Common myeloid progenitor, CD34-positive (primary cell): ENCODE measurements around the gene LRRC18.
A peak's percentile ranks its signal among the peaks of the same experiment; 100 is the strongest.

ENCODE experiments used
- CTCF ChIA-PET: fragments of 350-600 bp; sonication (Branson Sonifier 250); formaldehyde crosslinking; loops from one replicate; lab custom pipeline; 2021; ENCODE audit warnings: antibody characterized with exemption; lab: Charles Lee
- POLR2A ChIA-PET: fragments of 350-600 bp; sonication (Branson Sonifier 250); formaldehyde crosslinking; loops from one replicate; lab custom pipeline; 2021; ENCODE audit warnings: antibody characterized with exemption; lab: Charles Lee
- DNase-seq, 3 donors: peaks; one replicate each; pipeline versions ENCODE4 v3.0.0 to v3.0.0-alpha.2; 2013
- H3K27ac ChIP-seq, 2 experiments: 1 replicate in 1 of 2; 2 replicates in 1 of 2; pipeline ENCODE4 v1.7.0; 2013; ENCODE audit warnings: inconsistent platforms in 2 of 2, low read length in 2 of 2, mild to moderate bottlenecking in 2 of 2, low read depth in 1 of 2, moderate library complexity in 1 of 2; ENCODE audit not compliant: severe bottlenecking in 2 of 2, insufficient read depth in 1 of 2, poor library complexity in 1 of 2
- H3K27me3 ChIP-seq, 5 experiments: replicated peaks in 2 of 5; 1 replicate in 3 of 5; 2 replicates in 2 of 5; pipeline versions ENCODE4 v1.6.1 to v1.7.0; 2013; ENCODE audit warnings: low read length in 4 of 5, mild to moderate bottlenecking in 2 of 5, moderate library complexity in 2 of 5, inconsistent platforms in 1 of 5; ENCODE audit not compliant: insufficient read depth in 5 of 5, control insufficient read depth in 4 of 5
- H3K36me3 ChIP-seq, 4 experiments: 1 replicate in 2 of 4; 2 replicates in 2 of 4; pipeline versions ENCODE4 v1.6.1 to v1.7.0; 2013; ENCODE audit warnings: low read length in 3 of 4, control low read depth in 1 of 4, mild to moderate bottlenecking in 1 of 4; ENCODE audit not compliant: control insufficient read depth in 4 of 4, insufficient read depth in 4 of 4
- H3K4me1 ChIP-seq, 4 experiments: 1 replicate in 3 of 4; 2 replicates in 1 of 4; pipeline versions ENCODE4 v1.6.1 to v1.7.1; 2013; ENCODE audit warnings: low read length in 3 of 4, mild to moderate bottlenecking in 3 of 4, control low read depth in 1 of 4, inconsistent platforms in 1 of 4, moderate library complexity in 1 of 4; ENCODE audit not compliant: control insufficient read depth in 4 of 4, insufficient read depth in 4 of 4; ENCODE audit errors: control extremely low read depth in 1 of 4
- H3K4me3 ChIP-seq, 7 experiments: 1 replicate in 4 of 7; 2 replicates in 3 of 7; pipeline versions ENCODE4 v1.5.1 to v1.7.0; 2013; ENCODE audit warnings: mild to moderate bottlenecking in 7 of 7, low read length in 6 of 7, moderate library complexity in 6 of 7, inconsistent platforms in 2 of 7, low read depth in 2 of 7, control low read depth in 1 of 7; ENCODE audit not compliant: insufficient read depth in 4 of 7, control insufficient read depth in 1 of 7; ENCODE audit errors: extremely low read depth in 1 of 7
- H3K9me3 ChIP-seq, 5 experiments: 1 replicate in 4 of 5; 2 replicates in 1 of 5; pipeline versions ENCODE4 v1.6.1 to v1.7.1; 2013; ENCODE audit warnings: low read length in 4 of 5, mild to moderate bottlenecking in 2 of 5, inconsistent platforms in 1 of 5, low read depth in 1 of 5, moderate library complexity in 1 of 5; ENCODE audit not compliant: control insufficient read depth in 4 of 5, insufficient read depth in 2 of 5; ENCODE audit errors: control extremely low read depth in 1 of 5
- WGBS: methylation state at CpG from one replicate; pipeline ENCODE4 v1.1.5; 2013; ENCODE audit not compliant: insufficient coverage; 5-methylcytosine and 5-hydroxymethylcytosine counted together

LRRC18 gene

DNA sequence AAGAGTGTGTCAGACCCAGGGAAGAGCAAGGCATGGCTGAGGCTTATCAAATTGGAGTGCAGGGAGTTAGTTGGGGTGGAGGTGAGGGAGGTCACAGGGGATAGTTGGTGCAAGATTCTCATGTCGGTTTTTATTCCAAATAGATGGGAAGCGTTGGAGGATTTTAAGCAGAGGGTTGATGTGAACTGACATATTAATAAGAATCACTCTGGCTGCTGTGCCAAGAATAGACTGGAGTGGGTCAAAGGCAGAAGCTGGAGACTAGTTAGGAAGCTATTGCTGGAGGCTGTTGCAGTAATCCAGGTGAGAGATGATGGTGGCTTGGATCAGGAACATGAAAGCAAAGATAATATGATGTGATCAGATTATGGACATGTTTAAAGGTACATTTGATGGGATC, 36.5 kb downstream of the LRRC18 start:
- no peaks in the 10 kb centered on the region for H3K9me3 ChIP-seq
- H3K27ac ChIP-seq = no peak overlapping the region
- DNase-seq = no peak
- H3K4me3 ChIP-seq = no peak overlapping the region
- no peaks in the 10 kb centered on the region for H3K27me3 ChIP-seq
- 100% methylated on average over 2 of the region's 2 CpGs for WGBS
- CTCF ChIA-PET = no interaction called here
- peaks cover 0 to 9% (median 0%) of the 10 kb centered on the region in 4 experiments for H3K4me1 ChIP-seq
- peaks cover 8 to 81% (median 31%) of the 10 kb centered on the region in 4 experiments for H3K36me3 ChIP-seq
- POLR2A ChIA-PET = no interaction called here

DNA sequence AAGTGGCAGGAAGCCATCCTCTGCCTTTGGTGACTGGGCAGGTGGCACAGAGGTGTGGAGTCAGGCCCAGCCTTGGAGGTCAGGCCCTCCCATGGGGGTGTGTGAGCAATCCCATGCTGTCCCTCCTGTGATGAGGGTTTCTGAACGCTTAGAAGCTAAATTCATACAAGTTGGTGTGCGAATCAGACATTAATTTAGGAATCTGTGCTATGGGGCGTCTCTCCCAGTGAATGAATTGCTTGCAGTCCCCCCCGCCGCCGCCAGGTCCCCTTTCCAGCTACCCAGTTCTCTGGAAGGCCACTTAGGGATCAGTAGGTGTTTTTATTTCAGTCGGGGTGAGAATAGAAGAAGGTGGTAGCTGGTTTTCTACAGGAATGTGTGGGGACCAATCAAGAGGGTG, 37.5 kb downstream of the LRRC18 start:
- Histone ChIP-seq H3K36me3 (peaks cover 10 to 85% (median 38%) of the 10 kb centered on the region in 4 experiments), H3K4me3 (no peak overlapping the region), H3K4me1 (peaks cover 0 to 9% (median 0%) of the 10 kb centered on the region in 4 experiments), H3K27ac (no peak overlapping the region), H3K9me3 (no peaks in the 10 kb centered on the region), H3K27me3 (no peaks in the 10 kb centered on the region)
- no peak for DNase-seq
- CTCF ChIA-PET = no interaction called here
- POLR2A ChIA-PET = no interaction called here
- 94% methylated on average over 6 of the region's 7 CpGs for WGBS

DNA sequence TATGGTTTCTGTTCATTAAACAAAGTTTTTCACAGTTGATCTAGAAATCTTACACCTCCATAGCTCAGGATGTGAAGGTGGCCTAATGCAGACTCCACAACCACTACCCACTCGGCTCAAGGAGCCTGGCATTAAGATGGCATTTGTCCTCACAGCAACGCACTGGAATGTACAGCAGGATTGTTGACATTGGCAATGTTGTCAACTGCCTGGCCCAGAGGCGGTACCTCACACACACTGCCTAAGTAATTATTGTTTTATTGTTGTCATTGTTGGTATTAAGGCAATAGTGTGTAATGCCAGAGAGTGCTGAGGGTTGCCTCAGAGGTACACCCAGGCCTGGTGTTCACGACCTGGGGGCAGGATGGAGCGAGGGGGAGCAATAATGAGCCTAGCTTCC, 38.3 kb downstream of the LRRC18 start:
- H3K27me3 ChIP-seq = no peaks in the 10 kb centered on the region
- H3K36me3 ChIP-seq = peaks cover 10 to 90% (median 42%) of the 10 kb centered on the region in 4 experiments
- ChIA-PET CTCF (no interaction called here), POLR2A (no interaction called here)
- DNase-seq = no peak
- no peaks in the 10 kb centered on the region for H3K9me3 ChIP-seq
- no peak overlapping the region for H3K27ac ChIP-seq
- WGBS = 96% methylated on average over 2 of the region's 5 CpGs
- peaks cover 0 to 9% (median 0%) of the 10 kb centered on the region in 4 experiments for H3K4me1 ChIP-seq
- no peak overlapping the region for H3K4me3 ChIP-seq

DNA sequence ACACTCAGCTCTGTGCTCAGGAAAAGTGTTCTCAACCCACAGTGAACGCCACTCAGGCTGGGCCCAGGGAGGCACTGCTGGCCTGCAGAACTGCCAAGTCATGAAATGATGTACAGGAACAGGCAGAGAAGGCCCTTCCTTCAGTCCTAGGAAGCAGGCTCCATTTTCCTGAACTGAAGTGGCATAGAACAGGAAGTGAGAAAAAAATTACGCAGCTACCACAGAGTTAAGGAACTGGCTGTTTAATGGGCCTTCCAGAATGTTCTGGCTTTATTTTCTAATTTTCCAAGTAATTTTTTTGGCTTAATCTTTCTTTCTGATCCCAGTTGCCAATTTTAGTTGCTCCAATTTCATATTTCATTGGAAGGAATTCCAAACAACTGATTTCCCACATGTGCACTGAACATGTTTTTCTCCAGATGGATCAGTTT, 39.3 kb downstream of the LRRC18 start:
- peaks cover 10 to 89% (median 46%) of the 10 kb centered on the region in 4 experiments for H3K36me3 ChIP-seq
- no peaks in the 10 kb centered on the region for H3K27me3 ChIP-seq
- DNase-seq = peak in 2 of 3 donors; percentile 2 to 6
- no peak overlapping the region for H3K4me3 ChIP-seq
- WGBS = 78% methylated on average over 2 of the region's 2 CpGs
- ChIA-PET POLR2A (no interaction called here), CTCF (no interaction called here)
- no peaks in the 10 kb centered on the region for H3K9me3 ChIP-seq
- peaks cover 0 to 9% (median 0%) of the 10 kb centered on the region in 4 experiments for H3K4me1 ChIP-seq
- no peak overlapping the region for H3K27ac ChIP-seq

DNA sequence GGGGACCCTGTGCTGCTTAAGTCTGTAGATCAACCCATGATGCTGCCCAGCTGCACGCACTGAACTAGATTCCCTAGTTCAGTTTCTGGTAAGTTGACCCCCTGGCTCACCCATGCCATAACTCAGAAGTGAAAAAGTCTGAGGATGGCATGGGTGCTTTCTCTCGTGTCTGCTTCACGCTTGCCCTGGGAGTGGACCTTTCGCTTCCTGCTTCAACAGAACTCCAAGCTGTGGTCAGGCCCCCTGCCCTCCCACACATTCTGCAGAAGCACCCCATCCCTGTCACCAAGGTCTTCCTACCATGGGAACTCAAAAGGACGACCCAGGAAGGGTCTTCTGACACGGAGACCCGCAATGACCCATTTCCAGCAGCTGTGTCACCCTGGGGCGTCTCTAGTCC, 39.9 kb downstream of the LRRC18 start:
- Histone ChIP-seq H3K27me3 (no peaks in the 10 kb centered on the region), H3K4me1 (peaks cover 0 to 9% (median 0%) of the 10 kb centered on the region in 4 experiments), H3K27ac (no peak overlapping the region), H3K9me3 (no peaks in the 10 kb centered on the region), H3K4me3 (no peak overlapping the region), H3K36me3 (peaks cover 10 to 88% (median 46%) of the 10 kb centered on the region in 4 experiments)
- POLR2A ChIA-PET = no interaction called here
- 98% methylated on average over 7 of the region's 8 CpGs for WGBS
- no peak for DNase-seq
- CTCF ChIA-PET = interaction anchor here (1.0 kb wide), 1 partner anchor 27 kb away, joined by 3 read pairs; no protein-coding TSS in a partner anchor

DNA sequence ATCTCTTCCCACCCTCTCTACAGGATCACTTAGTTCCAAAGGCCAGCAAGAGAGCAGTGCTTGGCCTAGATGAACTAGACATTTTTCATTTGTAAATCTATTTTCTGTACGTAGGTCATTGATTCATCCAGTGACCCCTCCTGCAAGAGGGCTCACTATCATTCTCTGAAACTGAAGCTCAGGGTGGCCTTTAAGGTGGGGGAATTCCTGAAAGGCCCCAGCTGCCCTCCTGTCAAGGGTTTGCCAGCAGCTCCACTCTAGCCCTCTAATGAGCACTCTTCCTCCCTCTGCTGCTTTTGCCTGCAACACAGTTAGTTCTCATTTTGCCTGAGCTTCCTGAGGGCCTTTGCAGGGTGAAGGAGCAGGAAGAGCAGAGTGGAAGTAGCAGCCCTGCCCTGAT, 41.2 kb downstream of the LRRC18 start:
- Histone ChIP-seq H3K9me3 (no peaks in the 10 kb centered on the region), H3K4me1 (peaks cover 0 to 9% (median 0%) of the 10 kb centered on the region in 4 experiments), H3K4me3 (no peak overlapping the region), H3K27ac (no peak overlapping the region), H3K27me3 (no peaks in the 10 kb centered on the region), H3K36me3 (peaks cover 9 to 88% (median 47%) of the 10 kb centered on the region in 4 experiments)
- DNase-seq = no peak
- CTCF ChIA-PET = interaction anchor here (1.8 to 2.0 kb wide), 2 partner anchors 14 to 27 kb away, joined by 5 to 6 read pairs; no protein-coding TSS in a partner anchor
- WGBS = 100% methylated on average over 1 of the region's 1 CpG
- POLR2A ChIA-PET = no interaction called here

DNA sequence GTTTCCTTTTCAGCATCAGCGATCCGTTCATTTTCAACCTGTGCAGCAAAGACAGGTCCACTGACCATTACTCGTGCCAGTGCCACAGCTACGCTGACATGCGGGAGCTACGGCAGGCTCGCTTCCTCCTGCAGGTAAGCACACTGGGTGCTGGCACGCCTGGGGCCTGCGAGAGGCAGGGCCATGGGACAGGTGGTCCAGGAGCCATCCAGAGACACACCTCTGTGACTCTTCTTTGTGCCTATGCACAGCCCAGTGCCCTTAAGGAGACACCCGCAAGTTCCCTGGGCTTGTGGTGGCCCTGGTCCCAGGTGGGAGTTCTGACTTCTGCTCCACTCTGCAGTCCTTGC, 42.2 kb downstream of the LRRC18 start:
- Histone ChIP-seq H3K4me1 (peaks cover 0 to 9% (median 0%) of the 10 kb centered on the region in 4 experiments), H3K9me3 (no peaks in the 10 kb centered on the region), H3K4me3 (no peak overlapping the region), H3K36me3 (peaks cover 16 to 95% (median 52%) of the 10 kb centered on the region in 4 experiments), H3K27ac (no peak overlapping the region), H3K27me3 (no peaks in the 10 kb centered on the region)
- POLR2A ChIA-PET = no interaction called here
- WGBS = 100% methylated on average over 9 of the region's 10 CpGs
- CTCF ChIA-PET = interaction anchor here (2.0 kb wide), 1 partner anchor 13 kb away, joined by 6 read pairs; no protein-coding TSS in a partner anchor
- no peak for DNase-seq
